ENCODE results near the gene PLCB1. TPM values are rescaled to one million over a fixed set of nuclear protein-coding genes. Genes with fewer than 3 reads are reported as not detected.

Gene PLCB1
- total RNA-seq, 1 donor from 2014 or later, result 10.7 TPM

- Mint-ChIP-seq H3K27ac (ENCODE audit: unreplicated experiment) (no peak overlapping the region), H3K36me3 (ENCODE audit: low read depth, unreplicated experiment) (no peaks in the 10 kb centered on the region), H3K4me3 (ENCODE audit: unreplicated experiment) (no peak overlapping the region), H3K9me3 (ENCODE audit: unreplicated experiment) (no peaks in the 10 kb centered on the region), H3K4me1 (ENCODE audit: low read depth, unreplicated experiment) (peaks cover 19% of the 10 kb centered on the region), H3K27me3 (ENCODE audit: low read depth, unreplicated experiment) (no peaks in the 10 kb centered on the region)
- no peak for TF ChIP-seq EZH2 (IDR thresholded peaks at IDR 0.05; ENCODE audit: insufficient read depth, low read length)
- TF ChIP-seq, protein P1, sequence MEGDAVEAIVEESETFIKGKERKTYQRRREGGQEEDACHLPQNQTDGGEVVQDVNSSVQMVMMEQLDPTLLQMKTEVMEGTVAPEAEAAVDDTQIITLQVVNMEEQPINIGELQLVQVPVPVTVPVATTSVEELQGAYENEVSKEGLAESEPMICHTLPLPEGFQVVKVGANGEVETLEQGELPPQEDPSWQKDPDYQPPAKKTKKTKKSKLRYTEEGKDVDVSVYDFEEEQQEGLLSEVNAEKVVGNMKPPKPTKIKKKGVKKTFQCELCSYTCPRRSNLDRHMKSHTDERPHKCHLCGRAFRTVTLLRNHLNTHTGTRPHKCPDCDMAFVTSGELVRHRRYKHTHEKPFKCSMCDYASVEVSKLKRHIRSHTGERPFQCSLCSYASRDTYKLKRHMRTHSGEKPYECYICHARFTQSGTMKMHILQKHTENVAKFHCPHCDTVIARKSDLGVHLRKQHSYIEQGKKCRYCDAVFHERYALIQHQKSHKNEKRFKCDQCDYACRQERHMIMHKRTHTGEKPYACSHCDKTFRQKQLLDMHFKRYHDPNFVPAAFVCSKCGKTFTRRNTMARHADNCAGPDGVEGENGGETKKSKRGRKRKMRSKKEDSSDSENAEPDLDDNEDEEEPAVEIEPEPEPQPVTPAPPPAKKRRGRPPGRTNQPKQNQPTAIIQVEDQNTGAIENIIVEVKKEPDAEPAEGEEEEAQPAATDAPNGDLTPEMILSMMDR (IDR thresholded peaks at IDR 0.05; ENCODE audit: insufficient read depth, low read depth, low read length), result no peak
- FAIRE-seq (no peak), DNase-seq (ENCODE audit: low read depth) (no peak)
- Histone ChIP-seq H3K79me2 (ENCODE audit: insufficient read depth, low read length) (no peaks in the 10 kb centered on the region), H3K27ac (ENCODE audit: low read depth, low read length) (no peak overlapping the region), H4K20me1 (ENCODE audit: insufficient read depth, low read length) (no peaks in the 10 kb centered on the region), H3K4me1 (ENCODE audit: insufficient read depth, low read length) (peaks cover 17% of the 10 kb centered on the region), H3K9ac (ENCODE audit: low read length) (no peak overlapping the region), H3K27me3 (ENCODE audit: insufficient read depth, low read length) (no peaks in the 10 kb centered on the region), H3K36me3 (ENCODE audit: insufficient read depth, low read length) (no peaks in the 10 kb centered on the region), H3K9me3 (ENCODE audit: insufficient read depth, low read depth, low read length) (no peaks in the 10 kb centered on the region), H3K4me3 (ENCODE audit: insufficient read depth, low read depth, low read length) (no peak overlapping the region), H2AFZ (ENCODE audit: low read depth, low read length) (no peak overlapping the region), H3K4me2 (ENCODE audit: low read length) (no peak overlapping the region)
Observed at GRCh38 chr20:8225658-8226057, 93.6 kb downstream of the PLCB1 start.

DNA sequence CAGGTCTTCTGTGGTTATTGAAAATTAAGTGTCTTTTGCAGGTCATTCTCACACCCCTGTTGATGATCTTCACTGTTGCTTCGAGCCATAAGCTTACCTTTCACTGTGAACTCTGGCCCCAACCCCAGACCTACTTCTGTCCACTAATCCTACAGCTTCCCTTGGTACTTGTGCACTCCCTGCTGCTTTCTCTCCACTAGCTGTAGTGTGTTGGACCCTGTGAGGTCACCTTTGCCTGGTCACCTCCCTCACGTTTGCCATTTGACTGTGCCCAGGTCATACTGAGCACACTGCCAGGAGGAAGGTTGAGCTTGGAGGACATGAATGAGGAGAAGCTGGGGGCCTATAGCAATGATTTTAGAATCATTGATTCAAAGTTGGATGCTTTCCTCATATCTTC is 94.0 kb downstream of the PLCB1 start:
- peaks cover 23% of the 10 kb centered on the region for H3K4me1 Mint-ChIP-seq (ENCODE audit: low read depth, unreplicated experiment)
- Histone ChIP-seq H2AFZ (ENCODE audit: low read depth, low read length) (no peak overlapping the region), H3K4me3 (ENCODE audit: insufficient read depth, low read depth, low read length) (no peak overlapping the region), H3K9me3 (ENCODE audit: insufficient read depth, low read depth, low read length) (no peaks in the 10 kb centered on the region), H3K9ac (ENCODE audit: low read length) (no peak overlapping the region), H3K27ac (ENCODE audit: low read depth, low read length) (no peak overlapping the region), H3K79me2 (ENCODE audit: insufficient read depth, low read length) (no peaks in the 10 kb centered on the region), H3K4me1 (ENCODE audit: insufficient read depth, low read length) (peaks cover 17% of the 10 kb centered on the region), H3K4me2 (ENCODE audit: low read length) (no peak overlapping the region), H4K20me1 (ENCODE audit: insufficient read depth, low read length) (no peaks in the 10 kb centered on the region), H3K27me3 (ENCODE audit: insufficient read depth, low read length) (no peaks in the 10 kb centered on the region), H3K36me3 (ENCODE audit: insufficient read depth, low read length) (no peaks in the 10 kb centered on the region)
- no peak overlapping the region for H3K4me3 Mint-ChIP-seq (ENCODE audit: unreplicated experiment)
- H3K27ac Mint-ChIP-seq (ENCODE audit: unreplicated experiment), result no peak overlapping the region
- H3K36me3 Mint-ChIP-seq (ENCODE audit: low read depth, unreplicated experiment), result no peaks in the 10 kb centered on the region
- no peaks in the 10 kb centered on the region for H3K9me3 Mint-ChIP-seq (ENCODE audit: unreplicated experiment)
- TF ChIP-seq, protein P1 (IDR thresholded peaks at IDR 0.05; ENCODE audit: insufficient read depth, low read depth, low read length), result no peak
- no peak for TF ChIP-seq EZH2 (IDR thresholded peaks at IDR 0.05; ENCODE audit: insufficient read depth, low read length)
- no peaks in the 10 kb centered on the region for H3K27me3 Mint-ChIP-seq (ENCODE audit: low read depth, unreplicated experiment)
- DNase-seq (ENCODE audit: low read depth) (no peak), FAIRE-seq (no peak)

DNA sequence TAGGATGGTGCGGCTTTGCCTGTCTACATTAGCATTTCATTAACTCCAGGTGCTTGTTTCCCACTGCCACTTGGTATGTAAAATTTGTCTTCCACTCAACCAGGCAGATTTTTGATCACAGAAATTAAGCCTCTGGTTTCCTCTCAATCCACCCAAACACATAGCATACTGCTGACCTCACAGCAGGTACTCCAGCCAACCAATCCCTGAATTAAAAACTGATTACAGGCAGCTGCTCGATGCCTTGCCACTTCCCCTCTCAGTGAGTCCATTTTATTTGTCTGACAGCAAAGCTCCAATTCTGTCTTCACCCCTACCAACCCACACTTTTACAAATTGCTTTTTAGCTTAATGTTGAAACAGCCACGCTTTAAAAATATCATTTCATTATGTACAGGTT is 95.2 kb downstream of the PLCB1 start:
- no peaks in the 10 kb centered on the region for H3K9me3 ChIP-seq (ENCODE audit: insufficient read depth, low read depth, low read length)
- H3K4me1 Mint-ChIP-seq (ENCODE audit: low read depth, unreplicated experiment), result peaks cover 23% of the 10 kb centered on the region
- H3K27ac ChIP-seq (ENCODE audit: low read depth, low read length), result no peak overlapping the region
- no peak overlapping the region for H3K4me3 Mint-ChIP-seq (ENCODE audit: unreplicated experiment)
- H3K9me3 Mint-ChIP-seq (ENCODE audit: unreplicated experiment), result no peaks in the 10 kb centered on the region
- H3K9ac ChIP-seq (ENCODE audit: low read length), result no peak overlapping the region
- H3K79me2 ChIP-seq (ENCODE audit: insufficient read depth, low read length), result no peaks in the 10 kb centered on the region
- TF ChIP-seq, protein P1 (IDR thresholded peaks at IDR 0.05; ENCODE audit: insufficient read depth, low read depth, low read length), result no peak
- TF ChIP-seq EZH2 (IDR thresholded peaks at IDR 0.05; ENCODE audit: insufficient read depth, low read length), result no peak
- no peak overlapping the region for H3K4me2 ChIP-seq (ENCODE audit: low read length)
- no peak overlapping the region for H2AFZ ChIP-seq (ENCODE audit: low read depth, low read length)
- no peak overlapping the region for H3K27ac Mint-ChIP-seq (ENCODE audit: unreplicated experiment)
- H3K27me3 Mint-ChIP-seq (ENCODE audit: low read depth, unreplicated experiment), result no peaks in the 10 kb centered on the region
- no peaks in the 10 kb centered on the region for H4K20me1 ChIP-seq (ENCODE audit: insufficient read depth, low read length)
- peaks cover 17% of the 10 kb centered on the region for H3K4me1 ChIP-seq (ENCODE audit: insufficient read depth, low read length)
- no peak for DNase-seq (ENCODE audit: low read depth)
- no peaks in the 10 kb centered on the region for H3K36me3 Mint-ChIP-seq (ENCODE audit: low read depth, unreplicated experiment)
- FAIRE-seq, result no peak
- no peaks in the 10 kb centered on the region for H3K36me3 ChIP-seq (ENCODE audit: insufficient read depth, low read length)
- no peaks in the 10 kb centered on the region for H3K27me3 ChIP-seq (ENCODE audit: insufficient read depth, low read length)
- H3K4me3 ChIP-seq (ENCODE audit: insufficient read depth, low read depth, low read length), result no peak overlapping the region

Measured in astrocyte (in vitro differentiated cells and primary cell).